HG02623 (cell line): ENCODE data around the gene VENTX.

Source experiments
- ATAC-seq: cut with Tn5 transposase; IDR thresholded peaks from one replicate; pipeline ENCODE4 v1.9.1; 2021; ENCODE audit warnings: moderate library complexity; ENCODE audit not compliant: unreplicated experiment

The VENTX gene

GRCh38 chr10:133237588-133238465 lies at the start of gene VENTX:
VENTX (plus strand) TSS chr10:133237855; CDS start chr10:133237915, 60 bp downstream.
- ATAC-seq: no peak

- no peak for ATAC-seq
These were observed 49.6 kb upstream of the VENTX start for GRCh38 chr10:133187906-133188681.

GRCh38 chr10:133189256-133189655 lies 48.4 kb upstream of the VENTX start:
- no peak for ATAC-seq

GRCh38 chr10:133189726-133190125 lies 47.9 kb upstream of the VENTX start:
- no peak for ATAC-seq

- ATAC-seq: no peak
These were observed 47.4 kb upstream of the VENTX start for GRCh38 chr10:133190225-133190624.

- no peak for ATAC-seq
These were observed 46.0 kb upstream of the VENTX start for GRCh38 chr10:133191651-133192050.

GRCh38 chr10:133194151-133194550 lies 43.5 kb upstream of the VENTX start:
- ATAC-seq: no peak

- no peak for ATAC-seq
These were observed 42.6 kb upstream of the VENTX start for GRCh38 chr10:133195096-133195495.

GRCh38 chr10:133195611-133196010 lies 42.0 kb upstream of the VENTX start:
- no peak for ATAC-seq

- ATAC-seq: no peak
These were observed 41.3 kb upstream of the VENTX start for GRCh38 chr10:133196221-133196915.

- ATAC-seq: no peak
These were observed 40.5 kb upstream of the VENTX start for GRCh38 chr10:133196936-133197758.

- no peak for ATAC-seq
These were observed 39.9 kb upstream of the VENTX start for GRCh38 chr10:133197786-133198185.

- no peak for ATAC-seq
These were observed 39.4 kb upstream of the VENTX start for GRCh38 chr10:133198206-133198605.

GRCh38 chr10:133198621-133199487 lies 38.8 kb upstream of the VENTX start:
- no peak for ATAC-seq

- no peak for ATAC-seq
These were observed 38.2 kb upstream of the VENTX start for GRCh38 chr10:133199488-133199885.

- no peak for ATAC-seq
These were observed 37.6 kb upstream of the VENTX start for GRCh38 chr10:133199992-133200611.

GRCh38 chr10:133200621-133201031 lies 37.0 kb upstream of the VENTX start:
- no peak for ATAC-seq

- no peak for ATAC-seq
These were observed 36.3 kb upstream of the VENTX start for GRCh38 chr10:133201151-133201947.
